H1 (cell line): ENCODE data around the gene CHST8. TPM values are rescaled to one million over a fixed set of nuclear protein-coding genes. Genes with fewer than 3 reads are reported as not detected.

Source experiments
- ASH2L ChIP-seq: fragments of 200-600, 300-600 bp; sonication (generic); IDR thresholded peaks from one replicate; pipeline ENCODE4 v1.7.1; 2017; ENCODE audit warnings: low read length
- CBX8 ChIP-seq: fragments of 300-800, 300-1000 bp; sonication (generic); IDR thresholded peaks from 2 replicates; pipeline ENCODE4 v1.7.1; 2016; ENCODE audit warnings: low read depth, low read length, borderline replicate concordance
- EGR1 ChIP-seq: IDR thresholded peaks from 2 replicates; pipeline ENCODE4 v1.6.1; 2011; ENCODE audit warnings: low read depth, low read length, borderline replicate concordance
- JUN ChIP-seq: IDR thresholded peaks from 2 replicates; pipeline ENCODE4 v1.6.1; 2011; ENCODE audit warnings: low read depth, mild to moderate bottlenecking, improper control_type of control experiment, low read length
- POU5F1 ChIP-seq: IDR thresholded peaks from 2 replicates; pipeline ENCODE4 v1.6.1; 2011; ENCODE audit warnings: low read depth, mild to moderate bottlenecking, low read length, moderate library complexity
- SAP30 ChIP-seq: fragments of 300-600 bp; sonication (generic); IDR thresholded peaks from 2 replicates; pipeline ENCODE4 v1.7.1; 2012; ENCODE audit warnings: low read length, moderate library complexity, mild to moderate bottlenecking, inconsistent platforms; ENCODE audit not compliant: insufficient read depth, insufficient replicate concordance
- SP4 ChIP-seq: IDR thresholded peaks from 2 replicates; pipeline ENCODE4 v1.6.1; 2012; ENCODE audit warnings: low read length, inconsistent platforms
- polyA plus RNA-seq, 7 experiments: library from polyadenylated mRNA; depleted of rRNA in 3 of 7; stranded (reverse) in 5 of 7; unstranded in 2 of 7; fragments of >200 nt in 5 of 7; fragments of 200-250 nt in 2 of 7; gene quantifications; 1 replicate in 5 of 7; 2 replicates in 1 of 7; 4 replicates in 1 of 7; pipeline versions ENCODE4 v1.2.1 to v1.2.3, GENCODE V29; 2011 to 2013; ENCODE audit warnings: missing spikeins in 2 of 7, mixed read lengths in 2 of 7
- total RNA-seq: library from RNA; stranded (reverse); fragmentation: NEBNext Ultra II Directional; extraction: Animal tissue kit (Norgen Biotek cat#: 25700); gene quantifications from 2 replicates; pipeline ENCODE4 v1.2.1, GENCODE V29; 2021
- TF ChIP-seq, protein P1 (sequence below): fragments of 300-600 bp; sonication (generic); IDR thresholded peaks from 2 replicates; pipeline ENCODE4 v1.7.1; 2012; ENCODE audit warnings: low read length, moderate library complexity, mild to moderate bottlenecking, inconsistent platforms; ENCODE audit not compliant: insufficient replicate concordance
- TF ChIP-seq, protein P2 (sequence below): IDR thresholded peaks from 2 replicates; pipeline ENCODE4 v1.6.1; 2011; ENCODE audit warnings: low read length, improper control_type of control experiment

The CHST8 gene
- total and polyA plus RNA-seq, 2 of the 8 experiments (the other 6 are each of a cell fraction or from before 2014, with no cell fraction given), result 10.8 to 28.2 TPM

DNA sequence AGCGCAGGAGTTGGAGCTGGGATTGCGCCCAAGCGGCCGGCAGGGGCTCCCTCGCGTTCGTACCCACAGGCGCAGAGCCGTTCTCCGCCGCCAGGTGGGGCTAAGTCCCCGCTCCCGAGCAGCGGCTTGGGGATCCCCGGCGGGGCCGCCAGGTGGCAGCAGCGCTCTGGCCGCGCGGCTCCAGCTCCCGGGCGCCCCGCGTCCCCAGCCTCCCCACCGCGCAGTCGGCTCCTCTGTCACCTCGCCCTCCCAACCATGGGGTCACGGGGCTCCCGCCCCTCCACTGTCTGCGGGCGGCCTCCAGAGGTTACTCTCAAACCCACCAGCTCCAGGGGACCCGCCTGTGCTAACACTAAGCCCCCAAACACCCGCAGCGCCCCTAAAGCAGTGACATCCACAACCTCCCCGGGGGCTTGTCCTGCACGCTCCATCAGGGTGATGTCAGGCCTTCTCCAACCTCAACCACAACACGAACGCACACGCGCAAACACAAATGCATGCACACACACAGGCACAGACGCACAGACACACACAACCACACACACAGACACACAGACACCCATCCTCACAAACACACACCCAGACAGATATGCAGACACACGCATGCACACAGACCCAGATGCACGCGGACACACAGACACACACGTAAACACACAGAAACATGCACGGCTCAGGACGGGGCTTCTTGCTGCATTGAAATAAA lies 156.5 kb downstream of the CHST8 start (continued):
- TF ChIP-seq, protein P1, sequence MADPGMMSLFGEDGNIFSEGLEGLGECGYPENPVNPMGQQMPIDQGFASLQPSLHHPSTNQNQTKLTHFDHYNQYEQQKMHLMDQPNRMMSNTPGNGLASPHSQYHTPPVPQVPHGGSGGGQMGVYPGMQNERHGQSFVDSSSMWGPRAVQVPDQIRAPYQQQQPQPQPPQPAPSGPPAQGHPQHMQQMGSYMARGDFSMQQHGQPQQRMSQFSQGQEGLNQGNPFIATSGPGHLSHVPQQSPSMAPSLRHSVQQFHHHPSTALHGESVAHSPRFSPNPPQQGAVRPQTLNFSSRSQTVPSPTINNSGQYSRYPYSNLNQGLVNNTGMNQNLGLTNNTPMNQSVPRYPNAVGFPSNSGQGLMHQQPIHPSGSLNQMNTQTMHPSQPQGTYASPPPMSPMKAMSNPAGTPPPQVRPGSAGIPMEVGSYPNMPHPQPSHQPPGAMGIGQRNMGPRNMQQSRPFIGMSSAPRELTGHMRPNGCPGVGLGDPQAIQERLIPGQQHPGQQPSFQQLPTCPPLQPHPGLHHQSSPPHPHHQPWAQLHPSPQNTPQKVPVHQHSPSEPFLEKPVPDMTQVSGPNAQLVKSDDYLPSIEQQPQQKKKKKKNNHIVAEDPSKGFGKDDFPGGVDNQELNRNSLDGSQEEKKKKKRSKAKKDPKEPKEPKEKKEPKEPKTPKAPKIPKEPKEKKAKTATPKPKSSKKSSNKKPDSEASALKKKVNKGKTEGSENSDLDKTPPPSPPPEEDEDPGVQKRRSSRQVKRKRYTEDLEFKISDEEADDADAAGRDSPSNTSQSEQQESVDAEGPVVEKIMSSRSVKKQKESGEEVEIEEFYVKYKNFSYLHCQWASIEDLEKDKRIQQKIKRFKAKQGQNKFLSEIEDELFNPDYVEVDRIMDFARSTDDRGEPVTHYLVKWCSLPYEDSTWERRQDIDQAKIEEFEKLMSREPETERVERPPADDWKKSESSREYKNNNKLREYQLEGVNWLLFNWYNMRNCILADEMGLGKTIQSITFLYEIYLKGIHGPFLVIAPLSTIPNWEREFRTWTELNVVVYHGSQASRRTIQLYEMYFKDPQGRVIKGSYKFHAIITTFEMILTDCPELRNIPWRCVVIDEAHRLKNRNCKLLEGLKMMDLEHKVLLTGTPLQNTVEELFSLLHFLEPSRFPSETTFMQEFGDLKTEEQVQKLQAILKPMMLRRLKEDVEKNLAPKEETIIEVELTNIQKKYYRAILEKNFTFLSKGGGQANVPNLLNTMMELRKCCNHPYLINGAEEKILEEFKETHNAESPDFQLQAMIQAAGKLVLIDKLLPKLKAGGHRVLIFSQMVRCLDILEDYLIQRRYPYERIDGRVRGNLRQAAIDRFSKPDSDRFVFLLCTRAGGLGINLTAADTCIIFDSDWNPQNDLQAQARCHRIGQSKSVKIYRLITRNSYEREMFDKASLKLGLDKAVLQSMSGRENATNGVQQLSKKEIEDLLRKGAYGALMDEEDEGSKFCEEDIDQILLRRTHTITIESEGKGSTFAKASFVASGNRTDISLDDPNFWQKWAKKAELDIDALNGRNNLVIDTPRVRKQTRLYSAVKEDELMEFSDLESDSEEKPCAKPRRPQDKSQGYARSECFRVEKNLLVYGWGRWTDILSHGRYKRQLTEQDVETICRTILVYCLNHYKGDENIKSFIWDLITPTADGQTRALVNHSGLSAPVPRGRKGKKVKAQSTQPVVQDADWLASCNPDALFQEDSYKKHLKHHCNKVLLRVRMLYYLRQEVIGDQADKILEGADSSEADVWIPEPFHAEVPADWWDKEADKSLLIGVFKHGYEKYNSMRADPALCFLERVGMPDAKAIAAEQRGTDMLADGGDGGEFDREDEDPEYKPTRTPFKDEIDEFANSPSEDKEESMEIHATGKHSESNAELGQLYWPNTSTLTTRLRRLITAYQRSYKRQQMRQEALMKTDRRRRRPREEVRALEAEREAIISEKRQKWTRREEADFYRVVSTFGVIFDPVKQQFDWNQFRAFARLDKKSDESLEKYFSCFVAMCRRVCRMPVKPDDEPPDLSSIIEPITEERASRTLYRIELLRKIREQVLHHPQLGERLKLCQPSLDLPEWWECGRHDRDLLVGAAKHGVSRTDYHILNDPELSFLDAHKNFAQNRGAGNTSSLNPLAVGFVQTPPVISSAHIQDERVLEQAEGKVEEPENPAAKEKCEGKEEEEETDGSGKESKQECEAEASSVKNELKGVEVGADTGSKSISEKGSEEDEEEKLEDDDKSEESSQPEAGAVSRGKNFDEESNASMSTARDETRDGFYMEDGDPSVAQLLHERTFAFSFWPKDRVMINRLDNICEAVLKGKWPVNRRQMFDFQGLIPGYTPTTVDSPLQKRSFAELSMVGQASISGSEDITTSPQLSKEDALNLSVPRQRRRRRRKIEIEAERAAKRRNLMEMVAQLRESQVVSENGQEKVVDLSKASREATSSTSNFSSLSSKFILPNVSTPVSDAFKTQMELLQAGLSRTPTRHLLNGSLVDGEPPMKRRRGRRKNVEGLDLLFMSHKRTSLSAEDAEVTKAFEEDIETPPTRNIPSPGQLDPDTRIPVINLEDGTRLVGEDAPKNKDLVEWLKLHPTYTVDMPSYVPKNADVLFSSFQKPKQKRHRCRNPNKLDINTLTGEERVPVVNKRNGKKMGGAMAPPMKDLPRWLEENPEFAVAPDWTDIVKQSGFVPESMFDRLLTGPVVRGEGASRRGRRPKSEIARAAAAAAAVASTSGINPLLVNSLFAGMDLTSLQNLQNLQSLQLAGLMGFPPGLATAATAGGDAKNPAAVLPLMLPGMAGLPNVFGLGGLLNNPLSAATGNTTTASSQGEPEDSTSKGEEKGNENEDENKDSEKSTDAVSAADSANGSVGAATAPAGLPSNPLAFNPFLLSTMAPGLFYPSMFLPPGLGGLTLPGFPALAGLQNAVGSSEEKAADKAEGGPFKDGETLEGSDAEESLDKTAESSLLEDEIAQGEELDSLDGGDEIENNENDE, result no peak
- TF ChIP-seq EGR1, result no peak
- 0 out of 2 replicates have a peak, but pooled peaks have one; percentile 62 for TF ChIP-seq SP4
- TF ChIP-seq CBX8, result no peak
- no peak for TF ChIP-seq SAP30
- TF ChIP-seq ASH2L, result no peak
- TF ChIP-seq POU5F1, result no peak
- TF ChIP-seq JUN, result no peak
- TF ChIP-seq, protein P2, sequence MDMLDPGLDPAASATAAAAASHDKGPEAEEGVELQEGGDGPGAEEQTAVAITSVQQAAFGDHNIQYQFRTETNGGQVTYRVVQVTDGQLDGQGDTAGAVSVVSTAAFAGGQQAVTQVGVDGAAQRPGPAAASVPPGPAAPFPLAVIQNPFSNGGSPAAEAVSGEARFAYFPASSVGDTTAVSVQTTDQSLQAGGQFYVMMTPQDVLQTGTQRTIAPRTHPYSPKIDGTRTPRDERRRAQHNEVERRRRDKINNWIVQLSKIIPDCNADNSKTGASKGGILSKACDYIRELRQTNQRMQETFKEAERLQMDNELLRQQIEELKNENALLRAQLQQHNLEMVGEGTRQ, result no peak
